GM21423 (cell line): ENCODE results near the gene FOXC2.

Experiments
- ATAC-seq: cut with Tn5 transposase; IDR thresholded peaks from one replicate; pipeline ENCODE4 v1.9.1; 2021; ENCODE audit warnings: mild to moderate bottlenecking, moderate library complexity; ENCODE audit not compliant: unreplicated experiment

Gene FOXC2

DNA sequence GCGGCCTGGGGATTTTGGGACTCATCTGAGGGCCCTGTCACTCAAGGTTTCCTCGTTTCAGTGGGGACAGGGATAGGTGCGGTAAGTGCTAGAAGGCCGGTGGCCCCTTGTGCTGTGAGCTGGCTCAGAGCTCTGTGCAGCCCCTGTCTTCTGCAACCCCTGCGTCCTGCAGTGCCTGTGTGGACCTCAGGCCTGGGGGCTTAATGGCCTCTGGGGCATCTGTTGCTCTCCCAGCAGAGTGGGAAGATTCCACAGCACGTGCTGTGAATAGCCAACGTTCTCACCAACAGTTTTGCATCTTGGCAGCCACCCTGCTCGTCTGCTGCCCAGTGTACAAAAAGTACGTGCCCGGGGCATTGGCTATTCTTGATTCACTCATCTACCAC, 4.9 kb downstream of the FOXC2 start:
- no peak for ATAC-seq

DNA sequence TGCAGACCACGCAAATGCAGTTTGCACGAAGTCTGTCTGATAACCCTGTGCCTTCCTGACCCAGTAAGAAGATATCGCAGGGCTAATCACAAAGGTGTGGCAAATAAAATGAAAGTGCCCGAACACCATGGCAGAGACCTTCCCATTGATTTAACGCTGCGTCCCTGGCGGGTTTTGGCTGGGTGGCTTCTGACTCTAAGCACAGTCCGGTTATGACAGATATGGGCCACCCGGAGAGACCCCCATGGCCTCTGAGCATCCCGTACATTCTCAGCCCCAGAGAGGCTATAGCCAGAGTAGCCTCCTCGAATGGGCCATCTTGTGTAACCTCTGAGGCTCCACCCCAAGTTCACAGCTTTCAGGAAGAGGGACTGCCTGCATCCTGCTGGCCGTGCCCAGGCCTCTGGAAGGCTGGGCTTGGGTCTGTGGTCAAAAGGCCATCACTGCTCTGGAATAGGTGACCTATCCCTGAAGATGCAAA, 5.5 kb downstream of the FOXC2 start:
- no peak for ATAC-seq

DNA sequence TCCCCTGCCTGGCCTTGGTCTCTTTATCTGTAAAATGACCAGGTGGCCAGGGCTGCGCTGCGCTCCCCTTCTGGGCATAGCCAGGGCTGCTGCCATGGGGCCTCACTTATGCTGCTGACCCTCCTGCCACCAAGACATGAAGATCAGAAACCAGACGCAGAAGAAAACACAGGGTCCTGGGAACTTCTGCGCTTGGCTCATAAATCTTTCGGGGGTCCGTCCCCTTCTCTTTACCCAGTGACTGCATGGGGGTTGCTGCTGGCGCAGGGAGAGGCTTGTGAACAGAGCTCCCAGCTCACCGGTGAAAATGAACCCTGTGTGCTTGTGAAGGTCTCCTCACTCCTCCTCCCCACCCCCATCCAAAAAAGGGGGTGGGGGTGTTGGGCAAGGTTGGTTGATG, 6.0 kb downstream of the FOXC2 start:
- no peak for ATAC-seq

DNA sequence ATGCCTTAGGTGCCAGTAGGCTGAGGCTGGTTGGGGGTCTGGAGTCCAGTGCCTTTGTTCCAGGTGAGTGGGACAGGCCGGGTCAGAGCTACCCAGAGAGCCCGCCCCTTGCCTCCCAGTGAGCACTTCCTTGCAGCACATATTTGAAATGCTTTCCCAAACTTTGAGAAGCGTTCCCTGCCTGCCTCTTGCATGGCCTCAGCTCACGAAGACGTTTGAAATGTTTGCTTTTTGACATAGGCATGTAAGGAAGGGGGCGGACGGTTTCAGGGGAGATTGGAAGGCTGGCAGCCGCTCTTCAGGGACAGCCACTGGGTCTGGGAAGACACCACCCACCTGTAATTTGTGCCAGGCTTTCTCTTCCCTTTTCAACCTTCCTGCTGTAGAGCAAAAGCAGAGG, 6.6 kb downstream of the FOXC2 start:
- no peak for ATAC-seq

DNA sequence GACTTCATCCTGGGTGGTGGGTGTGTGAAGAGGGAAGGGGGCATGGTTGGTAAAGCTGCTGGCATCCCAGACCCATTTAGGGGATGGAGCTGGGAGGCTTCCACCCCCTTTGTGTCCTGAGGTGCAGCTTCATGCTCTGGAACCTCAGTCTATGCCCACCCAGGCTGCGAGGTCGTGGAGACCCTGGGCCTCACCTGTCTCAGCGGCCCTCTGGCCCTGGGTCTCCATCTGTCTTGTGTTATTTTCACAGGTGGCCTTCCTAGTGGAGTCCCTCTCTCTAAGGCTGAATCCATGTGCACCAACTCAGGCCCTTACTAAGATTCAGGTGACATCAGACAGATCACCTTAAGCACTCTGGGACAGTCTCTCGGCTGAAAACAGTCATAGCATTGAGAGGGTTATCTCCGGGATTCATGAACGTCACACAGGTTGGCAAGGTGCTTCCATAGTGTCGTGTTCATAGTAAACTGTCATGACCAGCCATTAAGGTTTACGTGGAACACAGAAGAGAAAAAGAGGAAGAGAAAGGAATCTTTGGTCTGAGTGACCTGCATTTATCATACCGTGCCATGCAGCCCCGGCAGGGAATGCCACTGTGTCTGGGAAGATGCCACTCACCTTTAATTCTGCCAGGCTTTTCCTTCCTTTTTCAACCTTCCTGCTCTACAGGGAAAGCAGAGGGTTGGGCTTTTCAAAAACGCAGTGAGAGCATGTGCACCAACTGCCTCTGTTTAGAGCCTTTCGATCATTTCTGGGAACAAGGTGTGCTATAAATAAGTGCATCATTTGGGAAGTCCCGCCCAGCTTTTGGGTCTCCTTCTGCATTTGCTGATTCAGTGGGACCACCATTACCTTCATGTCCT, 7.2 kb downstream of the FOXC2 start:
- no peak for ATAC-seq

DNA sequence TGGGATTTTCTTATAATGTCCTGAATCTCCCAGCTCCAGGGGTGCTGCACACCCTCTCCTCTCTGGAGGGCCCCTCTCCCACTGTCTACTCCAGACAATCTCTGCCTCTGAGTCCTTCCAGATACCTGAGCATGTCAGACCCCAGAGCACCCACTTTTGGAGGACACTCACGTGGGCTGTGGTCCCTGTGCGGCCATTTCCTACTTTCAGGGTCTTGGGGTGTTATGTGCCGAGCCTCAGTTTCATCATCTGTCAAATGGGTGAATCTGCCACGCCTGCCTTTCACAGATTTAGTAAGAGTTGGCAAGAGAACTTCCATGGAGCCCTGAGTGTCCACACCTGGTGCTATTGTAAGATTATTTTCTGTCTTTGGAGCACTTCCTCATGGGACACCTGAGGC, 8.0 kb downstream of the FOXC2 start:
- ATAC-seq = no peak

DNA sequence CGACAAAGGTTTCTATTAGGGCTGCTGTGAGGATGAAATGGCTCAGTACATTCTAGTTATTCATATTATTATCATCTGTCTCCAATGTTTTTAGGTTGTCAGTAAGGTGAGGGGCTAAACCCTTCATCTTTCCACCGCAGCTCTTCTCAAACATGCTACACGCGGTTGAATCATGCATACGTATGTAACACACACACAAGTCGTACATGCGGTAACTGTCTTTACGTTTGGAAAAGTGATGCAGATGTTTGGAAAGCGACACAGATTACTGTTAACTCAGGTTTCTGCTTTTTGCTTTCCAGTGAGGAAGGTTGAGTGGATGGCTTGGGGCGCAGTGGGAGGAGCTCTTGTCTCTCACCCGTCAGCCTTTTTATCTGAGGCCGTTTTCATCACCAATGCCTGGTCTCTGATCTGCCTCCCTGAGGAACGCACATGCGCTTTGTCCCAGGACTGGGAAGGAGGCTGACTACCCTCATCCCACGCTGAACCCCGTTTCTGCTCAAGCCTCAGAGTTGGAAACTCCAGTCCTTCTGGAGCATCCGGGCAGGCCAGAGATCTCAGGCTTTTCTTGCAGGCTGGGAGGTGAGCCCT, 8.6 kb downstream of the FOXC2 start:
- ATAC-seq = no peak

DNA sequence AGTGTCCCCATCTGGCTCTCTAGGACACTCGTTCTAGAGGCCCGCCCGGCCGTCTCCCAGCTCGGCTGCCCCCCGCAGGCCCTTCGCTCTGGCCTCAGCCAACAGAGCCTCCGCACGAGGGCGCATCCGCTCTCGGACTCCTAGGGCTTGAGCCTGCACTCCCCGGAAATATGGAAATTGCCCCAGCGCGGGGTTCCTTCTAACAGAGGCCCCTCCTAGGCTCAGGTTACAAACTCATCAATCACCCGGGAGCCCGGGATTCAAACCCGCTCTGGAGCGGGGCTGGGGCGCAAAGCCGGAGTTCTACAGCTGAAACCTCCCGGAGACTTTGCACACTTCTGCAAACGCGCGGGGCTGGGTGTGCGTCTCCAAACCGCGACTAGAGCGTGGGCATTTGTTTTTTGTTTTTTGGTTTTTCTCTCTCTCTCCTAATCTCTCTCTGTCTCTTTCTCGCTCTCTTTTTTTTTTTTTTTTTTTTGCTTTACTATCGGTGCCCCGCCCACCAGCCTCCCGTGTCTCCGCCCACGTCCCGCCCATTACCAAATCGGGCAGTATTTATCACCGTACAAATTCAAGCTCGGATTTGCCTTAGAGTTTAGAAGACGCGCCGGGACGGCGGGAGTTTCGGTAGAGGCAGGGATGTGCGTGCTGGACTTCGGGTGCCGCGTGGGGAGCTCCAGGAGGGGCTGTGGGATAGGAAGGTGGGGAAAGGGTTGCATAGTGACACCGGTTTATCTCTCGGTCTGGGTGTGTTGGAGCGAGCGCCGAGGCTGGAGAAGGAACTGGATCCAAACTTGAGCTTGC, 9.3 kb downstream of the FOXC2 start:
- ATAC-seq = no peak

DNA sequence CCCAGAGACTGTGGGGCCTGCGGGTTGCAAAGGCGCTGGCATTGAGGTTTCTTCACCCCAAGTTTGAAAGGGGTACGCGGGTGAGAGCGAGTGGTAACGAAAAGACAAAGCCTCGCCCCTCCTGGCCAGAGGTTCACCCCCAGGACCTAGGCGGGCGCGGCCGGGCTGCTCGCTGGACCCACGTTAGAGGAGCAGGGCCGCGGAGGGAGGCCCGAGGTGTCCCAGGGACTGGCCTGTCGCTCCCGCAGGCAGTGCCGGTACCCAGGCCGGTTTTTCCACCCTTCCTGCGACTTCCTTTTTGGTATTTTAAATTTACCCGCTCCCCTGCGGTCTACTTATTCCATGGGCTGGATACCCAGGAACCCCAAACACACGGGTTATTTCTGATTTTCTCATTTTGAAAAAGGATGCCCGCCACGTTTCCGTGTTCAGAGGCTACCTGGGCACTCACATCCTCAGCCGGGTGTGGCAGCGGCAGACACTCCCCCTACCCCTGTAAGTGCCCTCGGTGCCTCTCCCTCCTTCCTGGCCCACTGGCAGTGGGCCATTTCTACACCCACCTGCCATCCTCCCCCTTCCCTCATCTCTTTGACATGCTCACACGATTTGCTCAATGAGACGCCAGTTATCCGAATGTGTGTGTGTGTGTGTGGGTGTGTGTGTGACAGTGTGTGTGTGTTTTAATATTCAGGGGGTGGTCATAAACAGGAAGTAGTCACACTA, 10.1 kb downstream of the FOXC2 start:
- ATAC-seq = no peak

DNA sequence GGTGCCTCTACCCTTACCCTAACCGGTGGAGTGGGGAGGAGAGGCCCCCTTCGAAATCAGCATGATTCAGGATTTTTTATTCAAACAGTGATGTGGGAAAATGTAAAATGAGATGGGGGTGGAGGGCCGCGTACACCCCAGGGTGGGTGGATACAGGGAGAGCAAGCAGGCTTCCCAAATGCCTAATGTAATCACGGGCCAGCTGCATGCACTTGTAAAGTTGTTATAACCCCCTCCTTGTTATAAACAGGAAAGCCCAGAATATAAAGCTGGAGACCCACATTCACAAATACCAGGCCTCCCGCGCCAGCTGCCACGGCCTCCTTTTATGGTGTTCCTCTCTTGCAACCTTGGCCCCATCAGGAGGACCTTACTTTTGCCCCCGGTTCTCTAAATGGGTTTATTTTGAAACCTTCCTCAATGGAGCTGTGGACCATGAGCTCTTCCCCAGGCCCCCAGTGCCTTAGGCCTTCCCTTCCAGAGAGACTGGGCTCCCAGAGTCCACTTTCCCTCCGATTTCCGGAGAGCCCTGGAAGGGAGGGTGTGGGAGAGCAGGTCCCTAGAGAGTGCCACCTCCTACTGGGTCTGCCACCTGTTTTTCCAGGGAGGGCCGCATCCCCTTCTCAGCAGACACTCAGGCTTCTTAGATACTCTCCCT, 10.8 kb downstream of the FOXC2 start:
- ATAC-seq = no peak

DNA sequence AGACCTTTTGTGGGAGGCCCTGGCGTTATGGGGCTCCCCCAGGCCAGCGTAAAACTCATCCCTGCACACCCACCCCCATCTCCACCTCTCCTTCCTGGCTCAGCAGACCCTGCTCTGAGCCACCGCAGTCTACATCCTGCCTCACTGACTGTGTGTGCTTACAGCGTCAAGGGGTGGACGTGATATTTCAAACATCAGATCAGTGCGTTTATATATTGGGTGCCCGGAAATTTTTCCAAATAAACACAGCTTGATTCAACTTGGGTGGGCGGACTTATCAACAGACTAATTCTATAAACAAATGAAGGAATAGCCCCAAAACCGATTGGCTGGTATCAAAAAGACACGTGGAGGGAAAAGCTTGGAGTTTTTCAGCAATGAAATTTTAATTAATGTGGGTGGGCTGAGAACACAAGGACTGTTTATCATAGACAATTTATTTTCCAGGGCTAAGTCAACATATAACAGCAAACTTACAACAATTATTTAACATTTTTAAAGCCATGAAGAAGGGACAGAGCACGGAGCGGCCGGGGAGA, 11.5 kb downstream of the FOXC2 start, which contains the start of gene FOXL1:
FOXL1 (plus strand) TSS at position 489 of the 539 bp plus-strand sequence. CDS start 175 bp downstream, outside the sequence.
- no peak for ATAC-seq

DNA sequence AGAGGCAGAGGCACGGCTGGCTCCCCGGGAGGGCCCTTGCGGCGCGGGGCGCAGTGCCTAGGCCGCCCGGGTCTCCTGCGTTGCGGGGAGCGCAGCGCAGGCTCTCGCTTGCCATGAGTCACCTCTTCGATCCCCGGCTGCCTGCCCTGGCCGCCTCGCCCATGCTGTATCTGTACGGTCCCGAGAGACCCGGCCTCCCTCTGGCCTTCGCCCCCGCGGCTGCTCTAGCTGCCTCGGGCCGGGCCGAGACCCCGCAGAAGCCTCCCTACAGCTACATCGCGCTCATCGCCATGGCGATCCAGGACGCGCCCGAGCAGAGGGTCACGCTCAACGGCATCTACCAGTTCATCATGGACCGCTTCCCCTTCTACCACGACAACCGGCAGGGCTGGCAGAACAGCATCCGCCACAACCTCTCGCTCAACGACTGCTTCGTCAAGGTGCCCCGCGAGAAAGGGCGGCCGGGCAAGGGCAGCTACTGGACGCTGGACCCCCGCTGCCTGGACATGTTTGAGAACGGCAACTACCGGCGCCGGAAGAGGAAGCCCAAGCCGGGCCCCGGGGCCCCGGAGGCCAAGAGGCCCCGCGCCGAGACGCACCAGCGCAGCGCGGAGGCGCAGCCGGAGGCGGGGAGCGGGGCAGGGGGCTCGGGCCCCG, 12.1 kb downstream of the FOXC2 start:
- ATAC-seq = no peak

DNA sequence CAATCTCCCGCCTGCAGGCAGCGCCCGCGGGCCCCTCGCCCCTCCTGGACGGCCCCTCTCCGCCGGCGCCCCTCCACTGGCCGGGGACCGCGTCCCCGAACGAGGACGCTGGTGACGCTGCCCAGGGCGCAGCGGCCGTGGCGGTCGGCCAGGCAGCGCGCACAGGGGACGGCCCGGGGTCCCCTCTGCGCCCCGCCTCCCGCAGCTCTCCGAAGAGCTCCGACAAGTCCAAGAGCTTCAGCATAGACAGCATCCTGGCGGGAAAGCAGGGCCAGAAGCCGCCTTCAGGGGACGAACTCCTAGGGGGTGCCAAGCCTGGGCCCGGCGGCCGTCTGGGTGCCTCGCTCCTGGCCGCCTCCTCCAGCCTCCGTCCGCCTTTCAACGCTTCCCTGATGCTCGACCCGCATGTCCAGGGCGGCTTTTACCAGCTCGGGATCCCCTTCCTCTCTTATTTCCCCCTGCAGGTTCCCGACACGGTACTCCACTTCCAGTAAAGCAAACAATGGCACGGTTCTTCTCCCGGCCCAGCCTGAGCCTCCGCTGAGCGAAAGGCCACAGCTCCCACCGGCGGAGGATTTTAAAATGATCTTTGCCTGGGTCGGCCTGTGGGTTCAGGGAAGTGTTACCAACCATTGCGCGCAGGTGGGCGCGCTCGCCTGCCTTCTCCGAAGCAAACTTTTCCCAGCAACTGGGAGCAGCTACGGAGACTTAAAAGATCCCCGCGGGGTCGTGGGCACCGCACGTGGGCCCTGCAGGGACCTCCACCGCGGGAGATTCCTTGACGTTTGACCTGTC, 12.8 kb downstream of the FOXC2 start:
- no peak for ATAC-seq

DNA sequence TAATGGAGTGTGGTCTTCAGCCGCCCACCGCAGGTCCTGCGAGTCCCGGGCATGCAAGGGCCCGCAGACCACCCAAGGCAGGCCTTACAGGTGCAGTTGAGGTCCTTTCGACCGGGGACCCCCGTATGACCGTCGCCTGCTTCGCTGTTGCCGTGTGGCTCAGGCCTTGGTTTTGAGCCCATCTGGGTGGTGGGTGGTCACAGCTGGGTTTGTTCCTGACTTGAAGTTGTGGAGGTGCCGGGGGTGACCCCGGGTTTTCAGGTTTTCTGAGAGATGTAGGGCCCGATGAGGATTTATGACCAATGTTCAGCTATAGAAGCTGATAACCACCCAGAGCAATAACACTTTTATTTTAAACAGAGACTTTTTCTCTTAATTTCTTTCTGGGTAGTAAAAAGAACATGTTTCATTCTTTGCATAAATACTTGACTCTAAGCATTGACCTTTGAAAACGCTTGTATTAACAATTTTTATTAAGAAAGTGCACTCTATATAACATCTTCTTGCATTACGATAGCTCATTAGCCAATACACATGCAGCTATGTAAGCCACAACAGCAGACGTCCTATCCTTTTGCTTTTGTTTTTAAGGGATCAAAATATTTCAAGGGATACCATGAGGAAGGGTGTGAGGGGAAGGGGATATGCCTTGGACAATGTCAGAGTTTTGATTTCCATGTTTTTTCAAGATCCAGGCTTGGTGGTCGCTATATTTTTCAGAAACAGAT, 13.6 kb downstream of the FOXC2 start:
- ATAC-seq = no peak

DNA sequence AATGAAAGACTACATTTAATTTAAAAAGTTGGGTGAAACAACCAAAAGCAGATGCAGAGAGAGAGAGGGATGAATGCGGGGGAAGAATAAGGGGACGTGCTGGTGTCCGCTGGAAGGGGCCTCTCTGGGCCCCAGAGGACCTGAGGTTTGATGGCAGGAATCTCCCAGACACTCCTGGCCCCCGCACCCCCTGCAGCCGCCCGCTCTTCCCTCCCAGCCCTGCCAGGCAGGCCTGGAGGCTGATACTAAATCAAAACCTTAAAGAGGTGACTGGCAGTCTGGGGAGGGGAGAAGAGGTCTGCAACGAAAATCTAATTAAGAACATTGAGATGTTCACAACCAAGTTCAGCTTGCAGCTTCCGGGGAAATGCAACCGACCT, 14.2 kb downstream of the FOXC2 start:
- ATAC-seq = no peak

DNA sequence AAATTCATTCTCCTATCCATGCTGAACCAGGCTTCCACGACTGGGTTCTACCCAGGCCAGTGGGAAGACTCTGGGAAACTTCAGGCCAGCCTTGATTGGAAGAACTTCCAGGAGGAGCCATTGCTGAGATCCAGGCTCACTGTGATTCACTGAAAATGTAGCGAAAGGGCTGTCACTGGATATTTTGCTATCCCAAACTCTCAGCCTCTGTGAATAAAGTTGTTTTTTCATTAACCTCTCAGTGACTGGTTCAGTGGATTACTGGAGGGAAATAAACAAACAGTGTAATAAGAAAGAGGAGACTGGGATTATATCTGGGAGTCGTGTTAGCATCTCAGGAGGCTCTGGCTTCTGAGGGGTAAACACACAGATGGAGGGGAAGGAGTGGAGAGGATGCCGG, 14.8 kb downstream of the FOXC2 start:
- ATAC-seq = no peak

DNA sequence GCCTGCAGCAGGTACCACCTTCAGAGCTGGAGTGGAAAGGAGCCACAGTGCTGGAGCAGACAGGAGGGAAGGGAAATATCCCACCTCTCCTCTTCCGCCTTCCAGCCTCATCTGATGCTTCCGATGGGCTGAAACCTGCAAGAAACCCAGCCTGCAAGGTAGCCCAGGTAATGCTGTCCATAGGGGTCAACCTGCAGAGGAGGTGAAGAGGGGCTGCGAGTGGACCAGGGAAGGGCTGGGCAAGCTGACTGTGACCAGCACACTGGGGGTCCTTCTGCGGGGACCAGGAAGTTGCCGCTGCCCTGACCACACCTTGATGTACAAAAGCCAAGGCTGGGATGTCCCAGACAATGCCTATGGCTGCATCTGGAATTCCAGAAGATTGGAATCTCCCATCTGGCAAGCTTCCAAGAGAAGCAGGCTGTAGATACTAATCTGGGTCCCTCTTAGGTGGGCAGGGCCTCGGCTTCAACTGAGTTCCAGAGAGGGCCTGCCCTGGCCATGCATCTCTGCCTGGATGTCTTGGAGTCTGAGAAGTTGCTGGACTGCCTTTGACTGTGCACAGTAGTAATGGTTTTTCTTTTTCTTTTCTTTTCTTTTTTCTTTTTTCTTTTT, 17.5 kb downstream of the FOXC2 start:
- ATAC-seq = no peak
